Measurements from ENCODE around the gene CTDNEP1.

Gene CTDNEP1

DNA sequence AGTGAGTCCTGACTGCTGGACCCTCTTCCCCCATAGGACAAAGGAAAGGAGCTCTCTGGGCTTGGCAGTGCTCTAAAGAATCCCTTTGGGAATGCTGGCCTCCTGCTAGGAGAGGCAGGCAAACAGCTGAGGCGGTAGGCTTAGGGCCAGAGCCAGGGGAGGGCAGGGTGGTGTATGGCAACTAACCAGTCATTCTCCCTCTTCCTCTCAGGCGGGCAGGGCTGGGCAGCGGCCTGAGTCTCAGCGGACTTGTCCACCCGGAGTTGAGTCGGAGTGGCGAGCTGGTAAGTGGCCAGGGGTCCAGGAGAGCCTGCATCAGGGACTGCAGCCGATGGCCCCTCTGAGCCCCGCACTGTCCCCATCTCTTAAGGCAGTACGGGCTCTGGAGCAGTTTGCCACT is 27.4 kb downstream of the CTDNEP1 start:
- Histone ChIP-seq H3K27ac (replicated peaks; ENCODE audit: low read length) (no peak overlapping the region), H4K91ac (ENCODE audit: low read depth, low read length, poor library complexity) (no peak overlapping the region), H3K9ac (ENCODE audit: low read depth, low read length, poor library complexity) (no peak overlapping the region), H3K9me3 (replicated peaks in 1 of 2; ENCODE audit: control insufficient read depth in 2 of 2, insufficient read depth in 1 of 2, low read depth in 1 of 2, low read length in 2 of 2) (no peaks in the 10 kb centered on the region), H3K14ac (ENCODE audit: low read length) (no peak overlapping the region), H3K4me3 (ENCODE audit: low read length in 2 of 2) (no peak overlapping the region), H3K36me3 (replicated peaks in 1 of 2; ENCODE audit: control insufficient read depth in 2 of 2, insufficient read depth in 2 of 2, low read length in 2 of 2) (peaks cover 66 to 87% of the 10 kb centered on the region in 2 donors), H4K8ac (ENCODE audit: low read depth, low read length) (no peak overlapping the region), H3K4ac (ENCODE audit: low read length) (no peak overlapping the region), H3K27me3 (ENCODE audit: control insufficient read depth in 3 of 3, insufficient read depth in 3 of 3, low read depth in 1 of 3, low read length in 3 of 3) (no peaks in the 10 kb centered on the region), H2BK12ac (ENCODE audit: low read length) (no peak overlapping the region), H3K79me1 (ENCODE audit: low read depth, low read length) (peaks cover 1% of the 10 kb centered on the region), H3K23ac (ENCODE audit: low read depth, low read length, poor library complexity) (no peak overlapping the region), H2AFZ (ENCODE audit: low read length) (no peak overlapping the region), H2AK5ac (ENCODE audit: low read depth, low read length) (no peak overlapping the region), H2BK120ac (ENCODE audit: low read depth, low read length) (no peak overlapping the region), H3K4me1 (ENCODE audit: control insufficient read depth in 2 of 2, insufficient read depth in 1 of 2, low read depth in 1 of 2, low read length in 2 of 2) (peaks cover 9 to 10% of the 10 kb centered on the region in 2 donors), H3K4me2 (ENCODE audit: insufficient read depth, low read length, poor library complexity, severe bottlenecking) (no peak overlapping the region), H2BK15ac (ENCODE audit: low read length) (no peak overlapping the region), H3K18ac (ENCODE audit: low read length) (no peak overlapping the region), H2BK5ac (ENCODE audit: low read length) (no peak overlapping the region)
- WGBS, 2 donors (ENCODE audit: extremely low coverage in 2 of 2, insufficient read length in 2 of 2, insufficient replicate concordance in 1 of 2) = no CpG with 5 or more reads among the region's 10 CpGs
- DNase-seq (ENCODE audit: low spot score) = no peak

DNA sequence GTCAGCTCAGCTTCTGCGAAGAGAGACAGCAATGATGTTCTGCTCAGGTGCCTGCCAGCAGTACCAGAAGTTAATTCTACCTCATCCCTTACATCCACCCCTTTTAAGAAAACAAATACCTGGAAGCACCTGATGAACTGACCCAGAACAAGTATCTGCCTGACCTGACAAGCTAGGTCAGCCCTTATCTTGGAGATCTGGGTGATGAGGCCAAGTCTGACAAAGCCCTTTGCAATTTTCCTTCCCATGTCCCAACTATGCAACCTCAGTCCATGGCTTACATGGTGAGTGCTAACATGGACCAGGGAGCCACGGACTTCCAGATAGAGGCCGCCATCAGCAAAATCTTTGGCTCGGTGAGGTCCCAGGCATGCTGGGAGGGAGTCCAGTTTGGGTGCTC is 28.2 kb downstream of the CTDNEP1 start:
- Histone ChIP-seq H2BK15ac (ENCODE audit: low read length) (no peak overlapping the region), H3K14ac (ENCODE audit: low read length) (no peak overlapping the region), H3K36me3 (replicated peaks in 1 of 2; ENCODE audit: control insufficient read depth in 2 of 2, insufficient read depth in 2 of 2, low read length in 2 of 2) (peaks cover 60 to 79% of the 10 kb centered on the region in 2 donors), H3K4me3 (ENCODE audit: low read length in 2 of 2) (no peak overlapping the region), H2AK5ac (ENCODE audit: low read depth, low read length) (no peak overlapping the region), H3K9me3 (replicated peaks in 1 of 2; ENCODE audit: control insufficient read depth in 2 of 2, insufficient read depth in 1 of 2, low read depth in 1 of 2, low read length in 2 of 2) (no peaks in the 10 kb centered on the region), H3K27ac (replicated peaks; ENCODE audit: low read length) (no peak overlapping the region), H3K79me1 (ENCODE audit: low read depth, low read length) (no peaks in the 10 kb centered on the region), H3K18ac (ENCODE audit: low read length) (no peak overlapping the region), H3K27me3 (ENCODE audit: control insufficient read depth in 3 of 3, insufficient read depth in 3 of 3, low read depth in 1 of 3, low read length in 3 of 3) (no peaks in the 10 kb centered on the region), H2AFZ (ENCODE audit: low read length) (no peak overlapping the region), H3K9ac (ENCODE audit: low read depth, low read length, poor library complexity) (no peak overlapping the region), H4K8ac (ENCODE audit: low read depth, low read length) (no peak overlapping the region), H4K91ac (ENCODE audit: low read depth, low read length, poor library complexity) (no peak overlapping the region), H3K4me2 (ENCODE audit: insufficient read depth, low read length, poor library complexity, severe bottlenecking) (no peak overlapping the region), H2BK12ac (ENCODE audit: low read length) (no peak overlapping the region), H3K4me1 (ENCODE audit: control insufficient read depth in 2 of 2, insufficient read depth in 1 of 2, low read depth in 1 of 2, low read length in 2 of 2) (peaks cover 9 to 15% of the 10 kb centered on the region in 2 donors), H3K4ac (ENCODE audit: low read length) (no peak overlapping the region), H3K23ac (ENCODE audit: low read depth, low read length, poor library complexity) (no peak overlapping the region), H2BK120ac (ENCODE audit: low read depth, low read length) (no peak overlapping the region), H2BK5ac (ENCODE audit: low read length) (no peak overlapping the region)
- DNase-seq (ENCODE audit: low spot score) = no peak
- WGBS, 2 donors (ENCODE audit: extremely low coverage in 2 of 2, insufficient read length in 2 of 2, insufficient replicate concordance in 1 of 2) = no CpG with 5 or more reads among the region's 4 CpGs

DNA sequence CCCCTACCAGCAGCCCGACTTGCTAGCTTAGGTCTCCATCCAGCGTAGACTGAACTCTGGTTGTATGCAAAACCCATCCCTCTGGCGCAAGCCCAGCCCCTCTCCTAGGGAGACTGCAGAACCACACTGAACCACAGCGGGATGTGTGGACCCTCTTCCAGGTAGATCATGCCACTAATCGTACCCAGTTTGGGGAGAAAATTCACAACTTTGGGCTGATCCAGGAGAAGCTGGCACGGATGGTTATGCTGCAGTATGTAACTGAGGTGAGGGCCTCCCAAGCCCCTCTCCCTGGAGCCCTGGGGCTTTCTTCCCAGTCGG is 28.6 kb downstream of the CTDNEP1 start:
- H2AK5ac ChIP-seq (ENCODE audit: low read depth, low read length) = no peak overlapping the region
- H3K27ac ChIP-seq (replicated peaks; ENCODE audit: low read length) = no peak overlapping the region
- peaks cover 13 to 19% of the 10 kb centered on the region in 2 donors for H3K4me1 ChIP-seq (ENCODE audit: control insufficient read depth in 2 of 2, insufficient read depth in 1 of 2, low read depth in 1 of 2, low read length in 2 of 2)
- H3K23ac ChIP-seq (ENCODE audit: low read depth, low read length, poor library complexity) = peak overlapping the region; percentile 70
- peaks cover 57 to 75% of the 10 kb centered on the region in 2 donors for H3K36me3 ChIP-seq (replicated peaks in 1 of 2; ENCODE audit: control insufficient read depth in 2 of 2, insufficient read depth in 2 of 2, low read length in 2 of 2)
- no peaks in the 10 kb centered on the region for H3K9me3 ChIP-seq (replicated peaks in 1 of 2; ENCODE audit: control insufficient read depth in 2 of 2, insufficient read depth in 1 of 2, low read depth in 1 of 2, low read length in 2 of 2)
- H2AFZ ChIP-seq (ENCODE audit: low read length) = no peak overlapping the region
- WGBS, 2 donors (ENCODE audit: extremely low coverage in 2 of 2, insufficient read length in 2 of 2, insufficient replicate concordance in 1 of 2) = no CpG with 5 or more reads among the region's 7 CpGs
- H3K4me3 ChIP-seq (ENCODE audit: low read length in 2 of 2) = no peak overlapping the region
- H2BK15ac ChIP-seq (ENCODE audit: low read length) = no peak overlapping the region
- H2BK120ac ChIP-seq (ENCODE audit: low read depth, low read length) = no peak overlapping the region
- H3K14ac ChIP-seq (ENCODE audit: low read length) = no peak overlapping the region
- H2BK5ac ChIP-seq (ENCODE audit: low read length) = no peak overlapping the region
- no peak overlapping the region for H4K91ac ChIP-seq (ENCODE audit: low read depth, low read length, poor library complexity)
- no peak overlapping the region for H3K4ac ChIP-seq (ENCODE audit: low read length)
- H3K18ac ChIP-seq (ENCODE audit: low read length) = no peak overlapping the region
- no peaks in the 10 kb centered on the region for H3K79me1 ChIP-seq (ENCODE audit: low read depth, low read length)
- H3K9ac ChIP-seq (ENCODE audit: low read depth, low read length, poor library complexity) = no peak overlapping the region
- no peak overlapping the region for H2BK12ac ChIP-seq (ENCODE audit: low read length)
- no peak for DNase-seq (ENCODE audit: low spot score)
- H3K4me2 ChIP-seq (ENCODE audit: insufficient read depth, low read length, poor library complexity, severe bottlenecking) = no peak overlapping the region
- no peak overlapping the region for H4K8ac ChIP-seq (ENCODE audit: low read depth, low read length)
- H3K27me3 ChIP-seq (ENCODE audit: control insufficient read depth in 3 of 3, insufficient read depth in 3 of 3, low read depth in 1 of 3, low read length in 3 of 3) = no peaks in the 10 kb centered on the region

DNA sequence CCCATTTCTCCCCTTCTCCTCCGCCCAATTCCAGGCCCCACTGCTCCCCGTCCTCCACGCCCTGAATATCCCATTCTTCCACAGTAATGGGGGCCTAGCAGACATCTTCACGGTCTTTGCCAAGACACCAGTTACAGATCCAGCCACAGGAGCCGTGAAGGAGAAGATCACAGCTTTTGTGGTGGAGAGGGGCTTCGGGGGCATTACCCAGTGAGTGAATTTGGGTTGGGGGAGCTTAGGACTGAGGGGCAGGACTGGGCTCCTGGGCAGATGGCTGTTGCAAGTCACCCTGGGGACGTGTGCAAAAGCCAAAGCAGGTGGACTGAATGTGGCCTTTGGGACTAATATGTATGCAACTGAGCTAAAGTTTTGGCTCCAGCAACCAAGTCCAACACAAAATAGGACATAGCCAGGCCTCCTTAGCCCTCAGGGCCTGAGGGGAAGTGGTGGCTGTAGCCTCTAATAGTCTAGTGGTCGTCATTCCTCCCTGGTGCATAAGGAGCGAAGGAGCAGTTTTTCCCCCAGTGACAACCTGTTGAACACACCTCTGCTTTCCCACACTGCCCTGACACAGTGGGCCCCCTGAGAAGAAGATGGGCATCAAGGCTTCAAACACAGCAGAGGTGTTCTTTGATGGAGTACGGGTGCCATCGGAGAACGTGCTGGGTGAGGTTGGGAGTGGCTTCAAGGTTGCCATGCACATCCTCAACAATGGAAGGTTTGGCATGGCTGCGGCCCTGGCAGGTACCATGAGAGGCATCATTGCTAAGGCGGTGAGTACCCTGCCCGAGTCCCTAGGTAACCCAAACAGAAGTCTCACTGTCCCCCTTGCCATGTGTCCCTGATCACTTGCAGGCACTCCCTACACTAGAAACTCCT is 29.2 kb downstream of the CTDNEP1 start:
- no CpG with 5 or more reads among the region's 15 CpGs for WGBS, 2 donors (ENCODE audit: extremely low coverage in 2 of 2, insufficient read length in 2 of 2, insufficient replicate concordance in 1 of 2)
- peaks cover 17 to 22% of the 10 kb centered on the region in 2 donors for H3K4me1 ChIP-seq (ENCODE audit: control insufficient read depth in 2 of 2, insufficient read depth in 1 of 2, low read depth in 1 of 2, low read length in 2 of 2)

More for the DNA sequence above, 29.2 kb downstream of the CTDNEP1 start:
- H4K8ac ChIP-seq (ENCODE audit: low read depth, low read length) = no peak overlapping the region
- H3K9me3 ChIP-seq (replicated peaks in 1 of 2; ENCODE audit: control insufficient read depth in 2 of 2, insufficient read depth in 1 of 2, low read depth in 1 of 2, low read length in 2 of 2) = no peaks in the 10 kb centered on the region
- no peaks in the 10 kb centered on the region for H3K79me1 ChIP-seq (ENCODE audit: low read depth, low read length)
- peaks cover 52 to 69% of the 10 kb centered on the region in 2 donors for H3K36me3 ChIP-seq (replicated peaks in 1 of 2; ENCODE audit: control insufficient read depth in 2 of 2, insufficient read depth in 2 of 2, low read length in 2 of 2)
- H3K4me2 ChIP-seq (ENCODE audit: insufficient read depth, low read length, poor library complexity, severe bottlenecking) = no peak overlapping the region
- no peak overlapping the region for H3K4me3 ChIP-seq (ENCODE audit: low read length in 2 of 2)
- H2BK12ac ChIP-seq (ENCODE audit: low read length) = no peak overlapping the region
- DNase-seq (ENCODE audit: low spot score) = no peak
- H3K23ac ChIP-seq (ENCODE audit: low read depth, low read length, poor library complexity) = peak overlapping the region; percentile 70
- H3K27ac ChIP-seq (replicated peaks; ENCODE audit: low read length) = no peak overlapping the region
- no peak overlapping the region for H2BK15ac ChIP-seq (ENCODE audit: low read length)
- no peak overlapping the region for H3K14ac ChIP-seq (ENCODE audit: low read length)
- no peak overlapping the region for H3K18ac ChIP-seq (ENCODE audit: low read length)
- no peak overlapping the region for H2BK120ac ChIP-seq (ENCODE audit: low read depth, low read length)
- H2BK5ac ChIP-seq (ENCODE audit: low read length) = no peak overlapping the region
- no peak overlapping the region for H2AFZ ChIP-seq (ENCODE audit: low read length)
- H3K27me3 ChIP-seq (ENCODE audit: control insufficient read depth in 3 of 3, insufficient read depth in 3 of 3, low read depth in 1 of 3, low read length in 3 of 3) = no peaks in the 10 kb centered on the region
- no peak overlapping the region for H4K91ac ChIP-seq (ENCODE audit: low read depth, low read length, poor library complexity)
- no peak overlapping the region for H3K4ac ChIP-seq (ENCODE audit: low read length)
- H2AK5ac ChIP-seq (ENCODE audit: low read depth, low read length) = no peak overlapping the region
- H3K9ac ChIP-seq (ENCODE audit: low read depth, low read length, poor library complexity) = peak overlapping the region; percentile 1
